CD4-positive, alpha-beta T cell treated with Interleukin-12 subunit alpha and Interleukin-12 subunit beta, for 1 hour (primary cell): ENCODE results near the gene ACOX2.

Experiments
- DNase-seq: peaks from one replicate; pipeline ENCODE4 v3.0.0-alpha.2; 2020

The ACOX2 gene

GRCh38 chr3:58502872-58503271 lies 34.1 kb downstream of the ACOX2 start:
- no peak for DNase-seq

DNA sequence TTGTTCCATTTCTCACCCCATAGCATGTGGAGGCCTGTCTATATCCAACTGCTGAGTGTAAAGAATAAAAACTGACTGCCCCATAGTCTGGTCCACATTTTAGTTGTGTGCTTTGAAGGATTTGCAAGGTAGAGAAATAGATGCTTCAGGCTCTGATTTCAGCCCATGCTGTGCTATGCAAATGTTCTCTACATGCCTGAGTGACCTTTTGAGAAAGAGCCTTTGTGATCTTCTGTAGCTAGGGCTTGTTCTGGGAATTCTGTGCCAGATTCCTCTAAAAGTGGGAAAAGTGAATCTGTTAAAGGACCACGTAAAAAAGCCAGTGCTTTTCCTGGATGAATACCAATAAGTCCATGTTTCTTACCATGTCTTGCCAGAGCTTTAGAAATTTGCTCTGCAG lies 39.9 kb downstream of the ACOX2 start:
- no peak for DNase-seq

GRCh38 chr3:58496206-58496857 lies 40.7 kb downstream of the ACOX2 start:
- no peak for DNase-seq

DNA sequence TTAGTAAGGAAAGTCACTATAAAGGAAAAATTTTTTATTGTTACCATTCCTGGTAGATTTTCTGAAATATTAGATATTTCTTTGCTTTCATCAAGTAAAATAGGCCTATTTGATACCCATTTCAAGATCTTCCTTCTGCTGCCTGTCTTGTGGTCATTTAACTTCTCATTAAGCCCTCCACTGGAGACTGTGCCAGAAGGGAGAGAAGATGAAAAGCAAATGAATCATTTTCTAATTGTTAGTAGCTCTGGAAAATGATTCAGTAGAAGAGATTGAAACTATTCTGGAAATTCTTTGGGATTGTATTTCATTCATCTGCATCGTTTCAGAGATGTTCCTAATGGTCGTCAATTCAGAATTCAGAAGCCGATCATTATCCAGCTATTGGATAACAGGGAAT lies 41.9 kb downstream of the ACOX2 start:
- DNase-seq, result no peak

DNA sequence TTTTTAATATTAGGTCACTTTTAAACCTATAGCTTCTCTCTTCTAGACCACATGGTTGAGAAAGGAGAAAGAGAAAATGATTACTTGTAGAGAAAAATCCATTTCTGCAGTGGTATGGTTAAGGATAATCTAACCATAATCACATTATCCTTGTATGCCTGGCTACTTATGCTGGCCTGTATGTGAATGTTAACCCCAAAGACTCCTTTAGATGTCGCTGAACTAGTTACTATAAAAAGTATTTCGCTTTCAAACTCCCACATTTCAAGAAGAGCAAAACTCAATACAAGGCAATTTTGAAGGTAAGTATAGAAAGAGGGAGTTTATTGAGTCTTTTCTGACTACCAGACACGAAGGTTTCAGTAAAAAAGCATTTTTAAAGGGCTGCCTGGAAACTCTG lies 42.9 kb downstream of the ACOX2 start:
- no peak for DNase-seq

DNA sequence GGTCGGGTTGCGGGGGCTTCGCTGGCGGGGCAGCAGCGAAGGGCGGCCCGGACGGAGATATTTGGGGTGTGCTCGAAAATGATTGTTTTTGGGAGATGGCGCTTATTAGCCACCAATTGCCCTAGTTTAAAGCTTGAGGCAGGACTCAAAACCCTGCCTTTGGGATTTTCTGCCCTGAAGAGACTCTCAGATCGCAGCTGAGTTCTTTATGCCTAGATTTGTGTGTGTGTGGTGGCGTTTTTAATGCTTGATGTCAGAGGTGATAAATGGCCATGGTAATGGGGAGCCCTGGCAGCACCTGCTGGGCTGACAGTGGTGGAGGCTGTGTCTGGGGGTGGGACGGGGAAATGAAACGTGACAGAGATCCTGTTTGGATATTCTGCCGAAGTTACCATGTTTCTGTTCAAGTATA lies 44.5 kb downstream of the ACOX2 start:
- DNase-seq, result peak; percentile 22

- peak; percentile 94 for DNase-seq
These were observed 45.2 kb downstream of the ACOX2 start, which contains the start of gene KCTD6 for GRCh38 chr3:58491506-58492402. Gene KCTD6 (plus strand): TSS chr3:58492096. CDS start chr3:58498756, 6,660 bp downstream.

DNA sequence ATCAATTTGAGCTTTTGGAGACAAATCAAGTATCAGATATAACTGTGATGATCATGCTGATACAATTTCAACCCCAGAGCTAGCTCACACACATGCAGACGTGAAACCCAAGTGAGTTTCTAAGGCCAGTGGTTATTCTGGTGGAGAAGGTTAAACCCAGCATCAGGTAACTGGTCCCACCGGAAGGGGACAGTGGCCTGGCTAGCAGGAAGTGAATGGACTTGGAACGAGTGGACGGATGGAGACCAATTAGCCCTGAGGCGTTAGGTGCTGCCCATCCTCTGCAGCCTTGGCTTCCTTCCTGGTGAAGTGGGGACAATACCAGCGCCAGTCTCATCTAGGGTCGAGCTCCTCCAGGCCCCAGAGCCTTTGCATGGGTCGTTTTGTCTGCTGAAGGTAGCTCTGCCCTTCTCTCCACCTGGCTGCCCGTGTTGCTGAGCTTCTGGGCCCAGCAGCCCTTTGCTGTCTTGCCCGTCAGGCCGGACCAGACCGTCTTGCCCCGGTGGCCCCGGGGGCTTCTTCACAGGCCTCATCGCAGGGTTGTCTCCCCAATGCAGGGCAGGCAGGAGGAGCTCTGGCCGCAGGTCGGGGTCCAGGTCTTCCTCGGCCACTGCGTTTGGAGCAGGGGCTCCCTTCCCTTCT lies 46.0 kb downstream of the ACOX2 start:
- no peak for DNase-seq

GRCh38 chr3:58488967-58489366 lies 48.0 kb downstream of the ACOX2 start:
- no peak for DNase-seq

DNA sequence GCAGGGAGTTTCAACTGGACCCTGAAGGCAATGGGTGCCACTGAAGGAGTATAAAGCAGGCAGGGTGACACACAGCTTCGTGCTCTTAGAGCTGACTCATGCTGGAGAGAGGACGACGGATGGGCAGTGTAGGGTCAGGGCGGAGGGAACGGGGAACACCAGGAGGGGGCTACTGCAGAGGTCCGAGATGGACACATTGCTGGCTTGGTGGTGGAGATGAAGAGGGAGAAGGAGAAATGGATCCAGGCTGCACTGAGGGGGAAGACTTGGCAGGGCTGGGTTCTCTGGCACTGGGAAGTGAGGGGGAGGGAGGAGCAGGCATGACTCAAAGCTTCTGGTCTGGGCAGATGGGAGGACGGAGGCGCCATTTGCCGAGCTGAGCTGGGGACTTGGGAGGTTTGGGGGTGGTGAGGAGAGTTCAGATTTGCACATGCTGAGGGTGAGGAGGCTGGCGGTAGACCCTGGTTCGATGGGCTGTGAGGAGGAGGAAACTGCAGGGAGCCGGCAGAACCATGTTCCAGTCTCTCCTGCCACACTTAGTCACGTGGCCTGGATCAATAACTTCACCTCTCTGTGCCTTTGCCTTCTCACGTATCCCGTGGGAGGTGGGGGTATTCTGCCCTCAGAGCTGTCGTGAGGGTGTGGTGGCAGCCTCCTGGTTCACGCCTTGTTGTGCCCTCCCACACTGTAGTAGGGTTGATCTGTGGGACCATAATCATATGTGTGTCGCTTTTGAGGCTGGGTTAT lies 49.7 kb downstream of the ACOX2 start:
- no peak for DNase-seq

DNA sequence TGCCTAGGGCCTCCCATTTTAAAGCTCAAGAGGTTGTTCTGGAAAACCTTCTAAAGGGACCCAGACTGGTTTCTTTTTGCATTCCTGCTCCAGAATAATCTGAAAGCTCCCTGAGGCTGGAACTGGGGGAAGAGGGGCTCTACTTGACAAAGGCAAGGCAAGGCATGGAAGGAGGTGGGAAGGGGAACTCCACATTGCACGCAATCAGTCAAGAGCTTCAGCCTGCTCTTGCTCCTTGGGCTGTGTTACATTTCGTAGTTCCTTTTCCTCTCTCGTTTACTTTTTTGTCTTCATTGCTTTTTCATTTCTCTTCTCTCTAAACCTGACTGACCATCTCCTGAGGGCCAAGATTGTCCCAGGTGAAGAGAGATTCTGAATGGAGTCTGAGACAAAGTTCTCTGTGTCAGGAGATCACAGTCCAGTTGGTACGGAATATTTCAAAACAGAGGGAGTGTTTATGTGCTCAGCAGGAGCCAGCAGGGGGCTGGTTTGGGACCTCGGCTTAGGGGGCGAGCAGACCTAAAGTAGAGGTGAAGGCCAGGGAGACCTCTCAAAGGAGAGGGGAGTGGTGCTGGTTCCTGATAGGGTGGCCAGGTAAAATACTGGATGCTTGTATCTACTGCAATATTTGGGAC lies 51.1 kb downstream of the ACOX2 start:
- no peak for DNase-seq

- no peak for DNase-seq
These were observed 52.3 kb downstream of the ACOX2 start for GRCh38 chr3:58484722-58485069.

DNA sequence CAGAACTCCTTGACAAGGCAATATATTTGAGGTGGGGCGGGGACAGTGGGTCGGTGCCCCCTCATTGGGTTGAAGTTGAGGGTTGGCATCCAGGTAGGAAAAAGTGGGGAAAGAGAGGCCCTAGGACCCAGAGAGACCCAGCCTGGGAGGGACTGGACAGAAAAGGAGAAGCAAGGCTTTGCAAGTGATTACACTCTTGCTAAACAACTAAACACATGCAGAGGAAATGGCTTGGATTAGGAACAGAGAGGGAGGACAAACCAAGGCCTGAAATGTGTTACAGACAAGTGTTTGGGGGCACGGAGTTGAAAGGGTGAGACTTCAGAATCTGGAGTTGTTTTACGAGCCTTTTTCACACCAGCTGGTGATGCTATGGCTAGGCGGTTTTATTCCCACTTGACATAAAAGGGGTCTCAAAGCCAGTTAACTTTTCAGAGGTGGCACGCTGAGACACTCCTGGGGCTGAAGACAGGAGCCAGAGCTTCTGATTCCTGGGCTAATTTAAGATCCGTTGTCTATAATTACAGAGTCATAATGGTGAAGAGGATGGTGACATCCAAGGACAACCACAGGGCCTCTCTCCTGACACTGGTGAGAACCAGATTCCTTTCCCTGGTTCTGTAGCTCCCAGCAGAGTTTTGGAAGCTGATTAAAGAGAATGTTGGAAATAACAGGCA lies 52.8 kb downstream of the ACOX2 start:
- DNase-seq, result no peak

- no peak for DNase-seq
These were observed 53.9 kb downstream of the ACOX2 start for GRCh38 chr3:58482917-58483636.

- DNase-seq, result no peak
These were observed 56.7 kb downstream of the ACOX2 start for GRCh38 chr3:58480309-58480708.

DNA sequence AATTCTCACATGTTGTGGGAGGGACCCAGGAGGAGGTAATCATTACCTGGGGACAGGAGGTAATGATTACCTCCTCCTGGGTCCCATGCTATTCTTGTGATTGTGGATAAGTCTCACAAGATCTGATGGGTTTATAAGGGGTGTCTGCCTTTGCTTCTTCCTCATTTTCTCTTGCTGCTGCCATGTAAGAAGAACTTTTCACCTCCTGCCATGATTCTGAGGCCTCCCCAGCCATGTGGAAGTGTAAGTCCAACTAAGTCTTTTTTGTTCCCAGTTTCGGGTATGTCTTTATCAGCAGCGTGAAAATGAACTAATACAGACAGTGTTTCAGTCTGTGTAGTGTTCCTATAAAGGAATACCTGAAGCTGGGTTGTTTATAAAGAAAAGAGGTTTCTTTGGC lies 58.2 kb downstream of the ACOX2 start:
- DNase-seq, result no peak

- DNase-seq, result no peak
These were observed 61.9 kb downstream of the ACOX2 start for GRCh38 chr3:58474967-58475578.

GRCh38 chr3:58474348-58474911 lies 62.6 kb downstream of the ACOX2 start:
- no peak for DNase-seq

- DNase-seq, result no peak
These were observed 63.7 kb downstream of the ACOX2 start for GRCh38 chr3:58473275-58473674.
